ENCODE results near the gene DOC2B.
"Not testable (repeated sequence)": the region's sequence is repeated elsewhere in the genome, so short reads cannot be mapped to it uniquely, and the experiment has no call there.

Gene DOC2B

GRCh38 chr17:142876-143784, 38.3 kb downstream of the DOC2B start:
- DNase-seq: no peak

GRCh38 chr17:142102-142661, 39.3 kb downstream of the DOC2B start:
- no peak for DNase-seq

- not testable (repeated sequence) for DNase-seq
These were observed 41.8 kb downstream of the DOC2B start for GRCh38 chr17:139401-140205.

- DNase-seq: not testable (repeated sequence)
These were observed 44.2 kb downstream of the DOC2B start, which contains the start of gene SCGB1C2 for GRCh38 chr17:137166-137807. Gene SCGB1C2 (plus strand): TSS chr17:137569. CDS start chr17:137591, 22 bp downstream.

- not testable (repeated sequence) for DNase-seq
These were observed 44.9 kb downstream of the DOC2B start for GRCh38 chr17:136531-136930.

GRCh38 chr17:135895-136294, 45.6 kb downstream of the DOC2B start:
- not testable (repeated sequence) for DNase-seq

GRCh38 chr17:135022-135421, 46.4 kb downstream of the DOC2B start:
- DNase-seq: not testable (repeated sequence)

- DNase-seq: not testable (repeated sequence)
These were observed 47.1 kb downstream of the DOC2B start for GRCh38 chr17:134332-134785.

GRCh38 chr17:133932-134331, 47.5 kb downstream of the DOC2B start:
- DNase-seq: not testable (repeated sequence)

GRCh38 chr17:118339-118917, 63.0 kb downstream of the DOC2B start:
- DNase-seq: not testable (repeated sequence)

GRCh38 chr17:113111-113510, 68.3 kb downstream of the DOC2B start:
- DNase-seq: not testable (repeated sequence)
